ENCODE results near the gene NEURL1B.

The NEURL1B gene, protein sequence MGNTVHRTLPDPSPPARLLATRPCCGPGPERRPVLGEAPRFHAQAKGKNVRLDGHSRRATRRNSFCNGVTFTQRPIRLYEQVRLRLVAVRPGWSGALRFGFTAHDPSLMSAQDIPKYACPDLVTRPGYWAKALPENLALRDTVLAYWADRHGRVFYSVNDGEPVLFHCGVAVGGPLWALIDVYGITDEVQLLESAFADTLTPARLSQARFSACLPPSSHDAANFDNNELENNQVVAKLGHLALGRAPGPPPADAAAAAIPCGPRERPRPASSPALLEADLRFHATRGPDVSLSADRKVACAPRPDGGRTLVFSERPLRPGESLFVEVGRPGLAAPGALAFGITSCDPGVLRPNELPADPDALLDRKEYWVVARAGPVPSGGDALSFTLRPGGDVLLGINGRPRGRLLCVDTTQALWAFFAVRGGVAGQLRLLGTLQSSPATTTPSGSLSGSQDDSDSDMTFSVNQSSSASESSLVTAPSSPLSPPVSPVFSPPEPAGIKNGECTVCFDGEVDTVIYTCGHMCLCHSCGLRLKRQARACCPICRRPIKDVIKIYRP

GRCh38 chr5:172640822-172641358 is at the start of gene NEURL1B:
Gene NEURL1B (plus strand): TSS chr5:172641263. CDS start chr5:172641407, 144 bp downstream.
- peak; percentile 88 for DNase-seq

- peak; percentile 3 for DNase-seq
Observed at GRCh38 chr5:172591636-172592035, 49.4 kb upstream of the NEURL1B start.

DNA sequence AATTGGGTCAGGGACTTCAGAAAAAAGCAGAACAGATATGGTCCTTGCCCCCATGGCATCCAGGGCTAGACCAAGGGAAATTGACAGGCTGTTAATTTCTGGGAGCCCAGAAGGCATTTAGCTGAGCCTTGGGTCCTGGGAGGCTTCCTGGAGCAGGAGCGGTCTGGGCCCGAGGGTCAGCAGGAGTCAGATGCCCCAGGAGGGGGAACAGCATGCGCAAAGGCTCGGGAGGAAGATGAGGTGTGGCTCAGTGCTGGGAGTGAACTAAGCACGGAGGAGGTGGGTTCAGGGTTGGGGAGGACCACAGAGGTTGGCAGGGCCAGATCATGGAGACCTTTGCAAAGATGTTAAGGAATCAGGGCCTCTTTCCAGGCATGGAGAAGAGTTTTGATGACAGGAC is 48.2 kb upstream of the NEURL1B start:
- DNase-seq, result no peak

DNA sequence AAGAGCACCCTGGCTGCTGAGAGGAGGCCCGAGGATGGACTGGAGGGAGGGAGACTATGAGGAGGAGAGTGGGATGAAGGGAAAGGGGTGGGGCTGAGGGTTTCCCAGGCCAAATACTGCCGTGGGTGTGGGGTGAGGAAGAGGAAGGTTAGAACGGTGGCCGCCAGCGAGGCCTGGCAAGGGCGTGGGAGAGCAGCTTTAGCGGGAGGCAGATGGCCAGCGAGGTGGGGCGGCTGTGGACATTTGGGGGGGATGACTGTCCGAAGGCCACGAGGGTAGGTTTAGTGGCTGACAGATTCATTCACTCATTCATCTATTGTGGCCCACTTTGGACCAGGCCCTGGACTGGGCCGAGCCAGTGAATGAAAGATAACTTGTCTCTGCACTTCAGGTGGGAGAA is 47.8 kb upstream of the NEURL1B start:
- no peak for DNase-seq

GRCh38 chr5:172593721-172594235 is 47.3 kb upstream of the NEURL1B start:
- no peak for DNase-seq

DNA sequence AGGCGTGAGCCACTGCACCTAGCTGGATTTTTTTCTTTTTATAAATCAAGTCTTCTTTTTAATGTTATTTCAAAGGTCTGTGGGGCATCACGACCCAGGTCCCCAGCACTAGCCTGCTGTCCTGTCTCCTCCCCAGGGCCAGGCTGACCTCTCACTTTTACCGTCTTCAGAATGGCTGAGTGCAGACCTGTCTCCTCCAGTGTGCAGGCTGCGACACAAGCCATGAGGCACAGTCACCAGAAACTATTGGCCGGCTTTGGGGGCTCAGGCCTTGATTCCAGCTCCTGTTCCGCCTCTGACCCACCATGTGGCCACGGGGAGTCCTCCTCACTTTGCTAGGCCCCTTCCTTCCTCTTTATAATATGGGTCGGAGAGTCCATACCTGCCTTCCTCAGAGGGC is 46.6 kb upstream of the NEURL1B start:
- DNase-seq, result no peak

DNA sequence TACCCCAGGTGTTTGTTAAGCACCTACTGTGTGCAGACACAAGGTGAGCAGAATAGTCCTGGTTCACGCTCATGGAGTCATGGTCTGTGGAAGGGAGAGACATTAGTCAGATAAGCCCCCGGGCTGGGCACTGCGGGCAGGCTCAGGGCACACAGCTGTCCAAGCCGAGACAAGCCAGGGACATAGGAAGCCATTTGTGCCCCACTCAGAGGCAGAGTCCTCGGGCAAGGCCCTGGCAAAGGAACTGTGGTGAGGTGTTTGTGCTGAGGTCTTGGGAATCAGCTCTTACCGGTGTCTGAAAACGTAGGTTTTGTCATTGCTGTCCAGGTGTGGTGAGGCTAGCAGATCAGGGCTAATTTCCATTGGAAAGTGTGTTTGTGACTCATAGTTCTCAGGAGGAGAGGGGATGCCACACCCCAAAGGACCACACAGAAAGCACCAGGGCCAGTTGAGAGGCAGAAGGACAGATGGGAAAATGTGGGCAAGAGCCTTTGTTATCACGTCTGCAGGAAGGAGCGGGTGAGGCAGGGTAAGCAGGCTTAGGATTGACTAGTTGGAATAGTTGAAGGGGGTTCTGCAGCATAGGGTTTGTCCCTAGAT is 46.1 kb upstream of the NEURL1B start:
- no peak for DNase-seq

GRCh38 chr5:172595596-172596455 is 45.2 kb upstream of the NEURL1B start:
- DNase-seq, result no peak

DNA sequence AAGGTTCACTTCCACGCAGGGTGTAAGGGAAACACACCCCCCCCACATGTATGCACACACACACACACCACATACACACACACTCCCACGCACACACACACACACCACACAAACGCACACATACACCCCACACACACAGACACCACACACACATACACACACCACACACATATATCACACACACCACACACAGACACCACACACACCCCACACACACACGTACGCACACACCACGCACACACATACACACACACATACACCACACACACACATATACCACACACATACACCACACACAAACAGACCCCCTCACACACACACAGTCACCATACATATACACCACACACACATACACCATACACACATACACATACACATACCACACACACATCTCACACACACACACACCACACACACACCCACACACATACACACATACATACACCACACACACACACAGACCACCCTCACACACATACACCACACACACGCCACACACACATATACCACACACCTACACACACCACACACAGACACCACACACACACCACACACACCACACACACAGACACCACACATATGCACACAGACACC is 44.3 kb upstream of the NEURL1B start:
- no peak for DNase-seq

DNA sequence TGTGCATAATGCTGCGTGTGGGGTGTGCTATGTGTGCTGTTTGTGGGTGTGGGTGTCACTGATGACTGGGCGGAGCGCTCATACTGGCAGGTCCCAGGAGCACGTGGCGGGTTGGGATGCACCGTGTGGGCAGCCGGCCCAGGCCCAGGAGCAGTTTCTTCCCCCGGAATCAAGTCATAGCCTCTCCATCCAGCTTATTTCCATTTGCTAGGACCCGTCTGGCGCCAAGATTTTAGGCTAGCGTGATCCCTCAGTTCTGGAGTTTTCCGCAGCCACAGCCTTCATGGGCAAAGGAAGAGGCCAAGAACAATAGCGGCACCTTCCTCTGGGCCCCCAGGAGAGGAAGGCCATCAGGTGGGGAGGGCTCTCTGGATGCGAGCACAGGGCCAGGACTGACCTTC is 43.3 kb upstream of the NEURL1B start:
- peak; percentile 53 for DNase-seq

DNA sequence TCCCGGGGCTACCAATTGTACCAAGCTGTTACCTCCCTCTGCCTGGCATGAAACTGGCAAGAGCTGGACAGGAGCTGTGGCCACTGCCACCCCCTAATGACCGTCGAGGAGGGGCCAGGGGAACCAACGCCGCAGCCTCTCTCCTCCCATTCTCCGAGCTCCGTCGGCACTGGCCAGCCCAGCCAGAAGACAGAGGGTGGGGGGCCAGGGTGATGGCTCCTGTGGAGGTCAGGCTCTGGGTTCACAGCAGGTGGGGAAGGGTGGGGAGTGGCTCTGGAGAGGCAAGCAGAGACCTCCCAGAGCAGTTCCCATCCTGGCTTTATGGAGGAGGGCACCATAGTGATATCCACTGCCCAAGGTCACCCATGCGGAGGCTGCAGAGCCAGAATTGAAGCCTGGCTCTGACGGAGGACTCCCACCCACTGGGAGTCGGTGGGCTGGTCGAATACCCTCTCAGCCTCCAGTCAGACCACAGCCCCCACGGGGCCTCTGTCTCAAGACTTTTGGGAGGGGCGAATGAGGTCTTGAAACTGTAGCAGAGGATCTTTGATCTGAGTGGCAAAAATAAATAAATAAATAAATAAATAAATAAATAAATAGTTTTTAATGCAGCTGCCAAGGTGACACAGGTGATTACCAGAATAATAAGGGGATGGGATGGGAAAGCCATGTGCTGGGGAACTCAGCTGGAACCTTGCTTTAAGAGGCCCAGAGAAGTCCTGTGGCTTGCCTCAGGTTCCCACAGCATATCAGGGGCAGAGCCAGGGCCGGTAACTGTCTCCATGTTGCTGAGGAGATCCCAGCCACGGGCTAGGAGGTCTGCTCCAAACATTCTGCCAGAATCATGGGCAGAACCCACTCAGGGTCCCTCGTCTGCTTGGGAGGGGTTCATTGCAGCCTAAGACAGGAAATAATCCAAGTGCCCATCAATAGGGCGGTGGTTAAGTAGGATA is 42.5 kb upstream of the NEURL1B start:
- no peak for DNase-seq

- DNase-seq, result no peak
Observed at GRCh38 chr5:172599204-172599567, 41.9 kb upstream of the NEURL1B start.

DNA sequence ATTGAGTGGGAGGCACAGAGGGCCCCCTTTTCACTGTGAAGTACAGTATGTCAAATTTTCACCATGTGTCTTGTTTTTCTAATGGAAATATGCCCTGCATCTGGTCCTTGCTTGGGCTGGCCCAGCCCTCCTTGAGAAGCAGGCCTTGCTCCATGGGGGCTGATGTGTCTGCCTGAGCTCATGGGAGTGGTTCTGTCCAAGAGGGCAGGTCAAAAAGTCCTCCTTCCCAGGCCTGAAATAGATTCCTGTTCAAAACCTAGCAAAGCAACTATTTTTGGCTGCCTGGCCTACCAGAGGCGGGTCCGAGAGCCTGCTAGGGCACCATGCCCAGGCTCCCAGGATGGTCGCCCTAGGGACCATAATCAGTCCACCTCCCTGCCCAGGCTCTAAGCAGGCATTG is 40.5 kb upstream of the NEURL1B start:
- peak; percentile 45 for DNase-seq

DNA sequence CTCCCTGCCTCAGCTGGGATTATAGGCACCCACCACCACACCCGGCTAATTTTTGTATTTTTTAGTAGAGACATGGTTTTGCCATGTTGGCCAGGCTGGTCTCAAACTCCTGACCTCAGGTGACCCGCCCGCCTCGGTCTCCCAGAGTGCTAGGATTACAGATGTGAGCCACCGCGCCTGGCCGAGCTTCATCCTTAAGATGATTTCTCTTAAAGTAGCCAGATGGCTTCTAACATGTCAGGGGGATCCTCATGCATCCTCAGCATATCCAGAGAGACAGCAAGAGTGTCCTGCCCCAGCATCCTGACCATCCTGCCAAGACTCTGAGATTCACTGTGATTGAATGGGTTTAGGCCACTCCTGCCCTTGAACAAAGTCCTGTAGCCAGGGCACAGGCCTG is 39.5 kb upstream of the NEURL1B start:
- peak; percentile 16 for DNase-seq

DNA sequence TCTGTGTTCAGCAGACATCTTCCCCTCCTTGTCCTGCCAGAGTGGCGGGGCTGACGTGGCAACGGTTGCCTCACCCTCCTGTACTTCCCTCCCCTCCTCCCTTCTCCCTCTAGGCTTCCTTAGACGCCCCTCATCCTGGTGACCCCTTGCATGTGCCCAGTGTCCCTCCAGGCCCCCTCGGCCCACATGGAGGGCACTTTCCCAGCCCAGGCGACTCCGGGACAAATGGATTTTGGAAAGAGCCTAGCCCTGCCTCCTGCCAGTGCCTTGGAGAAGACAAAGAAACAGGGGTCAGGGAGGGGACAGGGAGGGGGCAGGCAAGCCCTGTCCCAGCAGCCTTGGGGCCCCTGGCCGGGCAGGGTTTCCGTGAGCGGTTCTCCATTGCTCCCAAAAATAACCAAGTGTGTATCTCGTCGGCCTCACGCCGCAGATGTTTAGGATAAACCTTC is 38.3 kb upstream of the NEURL1B start:
- peak; percentile 63 for DNase-seq

GRCh38 chr5:172603251-172603806 is 37.7 kb upstream of the NEURL1B start:
- DNase-seq, result peak; percentile 62

- no peak for DNase-seq
Observed at GRCh38 chr5:172605466-172605865, 35.6 kb upstream of the NEURL1B start.

GRCh38 chr5:172606156-172606785 is 34.8 kb upstream of the NEURL1B start:
- no peak for DNase-seq

DNA sequence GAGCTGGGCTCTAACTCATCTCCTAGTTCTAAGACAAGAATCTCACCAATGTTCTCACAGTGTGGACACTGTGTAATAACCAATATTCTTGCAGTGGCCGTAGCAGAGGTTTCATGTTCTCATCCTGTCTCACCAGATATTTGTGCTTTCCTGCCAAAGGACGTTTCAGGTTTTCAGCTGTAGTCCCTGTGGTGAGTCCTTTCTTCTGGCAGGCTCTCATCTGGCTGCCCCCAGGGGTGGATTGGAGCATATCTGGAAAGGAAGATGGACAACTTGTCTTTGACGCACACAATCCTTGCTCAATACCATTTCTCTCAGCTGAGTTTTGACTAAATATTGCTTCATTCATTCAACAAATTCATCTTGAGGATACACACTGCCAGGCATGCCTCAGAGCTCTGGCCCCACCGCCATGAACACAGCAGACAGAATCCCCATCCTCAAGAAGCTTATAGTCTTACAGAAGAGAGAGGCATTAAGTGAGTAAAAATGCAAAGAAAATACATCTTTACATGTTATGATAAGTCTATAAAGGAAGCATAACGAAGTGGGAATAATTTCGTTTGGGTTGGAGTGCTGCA is 33.8 kb upstream of the NEURL1B start:
- DNase-seq, result no peak

- no peak for DNase-seq
Observed at GRCh38 chr5:172608773-172609172, 32.3 kb upstream of the NEURL1B start.

Data from femur (tissue), 1 donor.